Measurements from ENCODE around the gene EFCAB6.

GRCh38 chr22:43562843-43563242 lies 249.3 kb downstream of the EFCAB6 start:
- TF ChIP-seq, protein P1, sequence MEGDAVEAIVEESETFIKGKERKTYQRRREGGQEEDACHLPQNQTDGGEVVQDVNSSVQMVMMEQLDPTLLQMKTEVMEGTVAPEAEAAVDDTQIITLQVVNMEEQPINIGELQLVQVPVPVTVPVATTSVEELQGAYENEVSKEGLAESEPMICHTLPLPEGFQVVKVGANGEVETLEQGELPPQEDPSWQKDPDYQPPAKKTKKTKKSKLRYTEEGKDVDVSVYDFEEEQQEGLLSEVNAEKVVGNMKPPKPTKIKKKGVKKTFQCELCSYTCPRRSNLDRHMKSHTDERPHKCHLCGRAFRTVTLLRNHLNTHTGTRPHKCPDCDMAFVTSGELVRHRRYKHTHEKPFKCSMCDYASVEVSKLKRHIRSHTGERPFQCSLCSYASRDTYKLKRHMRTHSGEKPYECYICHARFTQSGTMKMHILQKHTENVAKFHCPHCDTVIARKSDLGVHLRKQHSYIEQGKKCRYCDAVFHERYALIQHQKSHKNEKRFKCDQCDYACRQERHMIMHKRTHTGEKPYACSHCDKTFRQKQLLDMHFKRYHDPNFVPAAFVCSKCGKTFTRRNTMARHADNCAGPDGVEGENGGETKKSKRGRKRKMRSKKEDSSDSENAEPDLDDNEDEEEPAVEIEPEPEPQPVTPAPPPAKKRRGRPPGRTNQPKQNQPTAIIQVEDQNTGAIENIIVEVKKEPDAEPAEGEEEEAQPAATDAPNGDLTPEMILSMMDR (IDR thresholded peaks at IDR 0.05): no peak
- TF ChIP-seq POLR2A (IDR thresholded peaks at IDR 0.05) (no peak), EP300 (IDR thresholded peaks at IDR 0.05; ENCODE audit: low read depth) (no peak), POLR2AphosphoS5 (IDR thresholded peaks at IDR 0.05) (no peak)

All from transverse colon (tissue), 4 donors.